Panc1 (cell line): ENCODE results near the gene CAMTA2. TPM values are rescaled to one million over a fixed set of nuclear protein-coding genes. Genes with fewer than 3 reads are reported as not detected.

Source experiments
- ATAC-seq: fragments of 200-7000 bp; cut with Tn5 transposase; 2 replicates; pipeline ENCODE4 v1.9.1; 2020; ENCODE audit warnings: mild to moderate bottlenecking, moderate library complexity
- BruUV-seq: library from RNA; stranded (reverse); fragments of 400-500 nt; replicated peaks from 2 replicates; lab custom pipeline; 2021; lab: Mats Ljungman, UMichigan
- CTCF ChIA-PET: fragments of 300-600 bp; sonication (Branson Sonifier 250); formaldehyde crosslinking; loops from one replicate; lab custom pipeline; 2022; ENCODE audit warnings: antibody characterized with exemption; lab: Charles Lee
- POLR2A ChIA-PET: fragments of 300-600 bp; sonication (Branson Sonifier 250); formaldehyde crosslinking; loops from one replicate; lab custom pipeline; 2022; ENCODE audit warnings: antibody characterized with exemption; lab: Charles Lee
- DNase-seq: peaks from one replicate; pipeline ENCODE4 v3.0.0-alpha.2; 2010; ENCODE audit warnings: low read depth, low spot score
- H3K27ac ChIP-seq: 2 replicates; pipeline ENCODE4 v1.5.1; 2011; ENCODE audit warnings: mild to moderate bottlenecking, low read length, inconsistent platforms
- H3K27me3 ChIP-seq: fragments of 200-500 bp; sonication (Bioruptor generic); 2 replicates; pipeline ENCODE4 v1.6.0; 2014; ENCODE audit warnings: low read length, inconsistent platforms; ENCODE audit not compliant: control insufficient read depth, insufficient read depth
- H3K36me3 ChIP-seq: fragments of 200-500 bp; sonication (Bioruptor generic); 2 replicates; pipeline ENCODE4 v1.5.1; 2014; ENCODE audit warnings: inconsistent platforms, mild to moderate bottlenecking, low read length, moderate library complexity; ENCODE audit not compliant: control insufficient read depth, insufficient read depth
- H3K4me1 ChIP-seq: 2 replicates; pipeline ENCODE4 v1.5.1; 2011; ENCODE audit warnings: inconsistent platforms, mild to moderate bottlenecking, low read length, moderate library complexity; ENCODE audit not compliant: control insufficient read depth, insufficient read depth
- H3K4me3 ChIP-seq, 2 experiments: 2 replicates each; pipeline ENCODE4 v1.5.1; 2011 to 2012; ENCODE audit warnings: low read depth in 2 of 2, low read length in 2 of 2, mild to moderate bottlenecking in 2 of 2, inconsistent platforms in 1 of 2, moderate library complexity in 1 of 2
- H3K9me3 ChIP-seq: fragments of 200-500 bp; sonication (Bioruptor generic); 2 replicates; pipeline ENCODE4 v1.5.1; 2014; ENCODE audit warnings: low read depth, mild to moderate bottlenecking, inconsistent platforms, low read length, moderate library complexity; ENCODE audit not compliant: control insufficient read depth, insufficient read depth
- CTCF ChIP-seq: fragments of 450-650 bp; IDR thresholded peaks from 2 replicates; pipeline ENCODE4 v1.5.1; 2017; ENCODE audit warnings: mild to moderate bottlenecking
- POLR2AphosphoS5 ChIP-seq: IDR thresholded peaks from 2 replicates; pipeline ENCODE4 v1.6.1; 2012; ENCODE audit warnings: mild to moderate bottlenecking, low read depth, low read length, moderate library complexity
- SIN3A ChIP-seq: IDR thresholded peaks from 2 replicates; pipeline ENCODE4 v1.6.1; 2012; ENCODE audit warnings: low read depth, mild to moderate bottlenecking, low read length, moderate library complexity, borderline replicate concordance; ENCODE audit not compliant: insufficient read depth
- TCF7L2 ChIP-seq: IDR thresholded peaks from 2 replicates; pipeline ENCODE4 v1.6.1; 2011; ENCODE audit warnings: mild to moderate bottlenecking, low read depth, low read length, inconsistent platforms
- in situ Hi-C: cut with HindIII; loops from 2 replicates; pipeline ENCODE4 v1.10.0; 2016; ENCODE audit warnings: low sequenced_read_pairs, low pct_unique_long_range_greater_than_20kb
- intact Hi-C: fragments of 100-400 bp; cut with micrococcal nuclease; formaldehyde crosslinking; loops from one replicate; pipeline ENCODE4 v1.10.0; 2022; ENCODE audit not compliant: unreplicated experiment
- total RNA-seq: library from RNA; stranded (reverse); gene quantifications from one replicate; pipeline ENCODE4 v1.2.1, GENCODE V29; 2021; ENCODE audit not compliant: unreplicated experiment
- TF ChIP-seq, protein P1 (sequence below), 2 experiments: IDR thresholded peaks; 2 replicates each; pipeline ENCODE4 v1.6.1; 2011 to 2012; ENCODE audit warnings: low read depth in 2 of 2, control low read depth in 1 of 2, low read length in 1 of 2, mild to moderate bottlenecking in 1 of 2, moderate library complexity in 1 of 2; ENCODE audit not compliant: insufficient read depth in 1 of 2

The CAMTA2 gene
- total RNA-seq, 1 experiment from 2014 or later, result 22.7 TPM

- intact Hi-C loops, result no loop called here
- DNase-seq, result no peak
- ChIA-PET POLR2A (no interaction called here), CTCF (interaction anchor here (0.7 kb wide), 2 partner anchors 19 to 27 kb away, joined by 3 read pairs; no protein-coding TSS in a partner anchor)
- no peak for ATAC-seq
- no peaks in the 10 kb centered on the region for H3K4me1 ChIP-seq
- H3K27me3 ChIP-seq, result no peaks in the 10 kb centered on the region
- no peak overlapping the region for H3K4me3 ChIP-seq
- H3K27ac ChIP-seq, result no peak overlapping the region
- H3K36me3 ChIP-seq, result no peaks in the 10 kb centered on the region
- no TSS peak for BruUV-seq
- in situ Hi-C loops, result no loop called here
- no peaks in the 10 kb centered on the region for H3K9me3 ChIP-seq
- TF ChIP-seq, protein P1, sequence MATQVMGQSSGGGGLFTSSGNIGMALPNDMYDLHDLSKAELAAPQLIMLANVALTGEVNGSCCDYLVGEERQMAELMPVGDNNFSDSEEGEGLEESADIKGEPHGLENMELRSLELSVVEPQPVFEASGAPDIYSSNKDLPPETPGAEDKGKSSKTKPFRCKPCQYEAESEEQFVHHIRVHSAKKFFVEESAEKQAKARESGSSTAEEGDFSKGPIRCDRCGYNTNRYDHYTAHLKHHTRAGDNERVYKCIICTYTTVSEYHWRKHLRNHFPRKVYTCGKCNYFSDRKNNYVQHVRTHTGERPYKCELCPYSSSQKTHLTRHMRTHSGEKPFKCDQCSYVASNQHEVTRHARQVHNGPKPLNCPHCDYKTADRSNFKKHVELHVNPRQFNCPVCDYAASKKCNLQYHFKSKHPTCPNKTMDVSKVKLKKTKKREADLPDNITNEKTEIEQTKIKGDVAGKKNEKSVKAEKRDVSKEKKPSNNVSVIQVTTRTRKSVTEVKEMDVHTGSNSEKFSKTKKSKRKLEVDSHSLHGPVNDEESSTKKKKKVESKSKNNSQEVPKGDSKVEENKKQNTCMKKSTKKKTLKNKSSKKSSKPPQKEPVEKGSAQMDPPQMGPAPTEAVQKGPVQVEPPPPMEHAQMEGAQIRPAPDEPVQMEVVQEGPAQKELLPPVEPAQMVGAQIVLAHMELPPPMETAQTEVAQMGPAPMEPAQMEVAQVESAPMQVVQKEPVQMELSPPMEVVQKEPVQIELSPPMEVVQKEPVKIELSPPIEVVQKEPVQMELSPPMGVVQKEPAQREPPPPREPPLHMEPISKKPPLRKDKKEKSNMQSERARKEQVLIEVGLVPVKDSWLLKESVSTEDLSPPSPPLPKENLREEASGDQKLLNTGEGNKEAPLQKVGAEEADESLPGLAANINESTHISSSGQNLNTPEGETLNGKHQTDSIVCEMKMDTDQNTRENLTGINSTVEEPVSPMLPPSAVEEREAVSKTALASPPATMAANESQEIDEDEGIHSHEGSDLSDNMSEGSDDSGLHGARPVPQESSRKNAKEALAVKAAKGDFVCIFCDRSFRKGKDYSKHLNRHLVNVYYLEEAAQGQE (IDR thresholded peaks at IDR 0.05; ENCODE audit: insufficient read depth in 1 of 2, low read depth in 2 of 2, low read length in 1 of 2), result no peak
- no peak for TF ChIP-seq TCF7L2
- no peak for TF ChIP-seq CTCF
- TF ChIP-seq POLR2AphosphoS5, result no peak
- no peak for TF ChIP-seq SIN3A
These were observed 47.2 kb upstream of the CAMTA2 start for GRCh38 chr17:5034651-5035050.

DNA sequence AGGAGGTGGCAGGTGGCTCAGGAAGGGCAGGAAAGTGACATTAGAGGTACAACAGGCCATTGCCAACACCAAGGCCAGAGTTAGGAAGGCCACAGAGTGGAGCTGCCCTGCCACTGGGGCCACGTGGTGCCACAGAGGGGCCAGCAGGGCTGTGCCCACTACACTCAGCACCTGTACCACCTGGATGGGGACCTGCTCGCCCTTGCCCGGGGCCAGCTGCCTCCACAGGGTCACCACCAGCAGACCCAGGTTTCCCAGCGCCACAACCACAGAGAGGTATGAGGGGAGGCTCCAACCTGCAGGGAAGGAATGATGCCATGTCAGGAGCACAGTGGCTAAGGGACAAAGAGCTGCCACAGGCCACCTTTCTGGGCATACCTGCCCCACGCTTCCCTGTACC, 46.6 kb upstream of the CAMTA2 start:
- no peaks in the 10 kb centered on the region for H3K9me3 ChIP-seq
- H3K4me3 ChIP-seq, result no peak overlapping the region
- intact Hi-C loops (no loop called here), in situ Hi-C loops (no loop called here)
- POLR2A ChIA-PET, result no interaction called here
- H3K36me3 ChIP-seq, result no peaks in the 10 kb centered on the region
- BruUV-seq, result no TSS peak
- no peaks in the 10 kb centered on the region for H3K27me3 ChIP-seq
- H3K27ac ChIP-seq, result no peak overlapping the region
- DNase-seq (no peak), ATAC-seq (no peak)
- CTCF ChIA-PET, result interaction anchor here (0.5 to 0.7 kb wide), 3 partner anchors 10 to 27 kb away, joined by 3 read pairs; no protein-coding TSS in a partner anchor
- no peaks in the 10 kb centered on the region for H3K4me1 ChIP-seq
- no peak for TF ChIP-seq CTCF
